Testis (tissue), 2 donors: ENCODE data around the gene ANO4.

Source experiments
- CTCF ChIP-seq, 3 experiments: fragments of 450-650 bp in 2 of 3; fragments of 200-600 bp in 1 of 3; sonication (generic) in 1 of 3; IDR thresholded peaks; one replicate each; pipeline ENCODE4 v1.5.1; 2016 to 2019; ENCODE audit warnings: antibody characterized with exemption in 3 of 3, mild to moderate bottlenecking in 2 of 3, moderate library complexity in 1 of 3
- POLR2A ChIP-seq: fragments of 450-650 bp; IDR thresholded peaks from one replicate; pipeline ENCODE4 v1.6.1; 2017; ENCODE audit warnings: antibody characterized with exemption, mild to moderate bottlenecking, moderate library complexity

- no peak for TF ChIP-seq CTCF (IDR thresholded peaks at IDR 0.05)
- no peak for TF ChIP-seq POLR2A
Measured at GRCh38 chr12:100790552-100790951, 4.0 kb upstream of the ANO4 start.
